ENCODE measurements around the gene NDUFC2. TPM values are rescaled to one million over a fixed set of nuclear protein-coding genes. Genes with fewer than 3 reads are reported as not detected.
"Not testable (repeated sequence)": the region's sequence is repeated elsewhere in the genome, so short reads cannot be mapped to it uniquely, and the experiment has no call there.

Gene NDUFC2
- total RNA-seq, 4 donors from 2014 or later, result 10.2 to 137 (median 66.7) TPM

GRCh38 chr11:78030429-78031325 lies 49.0 kb downstream of the NDUFC2 start:
- TF ChIP-seq CTCF (IDR thresholded peaks at IDR 0.05) (no peak), POLR2A (IDR thresholded peaks at IDR 0.05) (no peak)
- Histone ChIP-seq H3K9me3 (no peaks in the 10 kb centered on the region), H3K27ac (no peak overlapping the region), H3K4me3 (no peak overlapping the region), H3K4me1 (no peaks in the 10 kb centered on the region), H3K27me3 (no peaks in the 10 kb centered on the region), H3K36me3 (no peaks in the 10 kb centered on the region)
- DNase-seq, result no peak
- intact Hi-C loops (cut with DNase I; ENCODE audit: low total_unique reads), result no loop called here

GRCh38 chr11:78028423-78028822 lies 51.2 kb downstream of the NDUFC2 start:
- not testable (repeated sequence) for H3K27ac ChIP-seq

GRCh38 chr11:78027759-78028158 lies 51.9 kb downstream of the NDUFC2 start:
- intact Hi-C loops (cut with DNase I; ENCODE audit: low total_unique reads), result no loop called here
- no peak for TF ChIP-seq POLR2A (IDR thresholded peaks at IDR 0.05)
- no peak for TF ChIP-seq CTCF (IDR thresholded peaks at IDR 0.05)
- H3K4me3 ChIP-seq, result no peak overlapping the region

More at GRCh38 chr11:78028423-78028822, 51.2 kb downstream of the NDUFC2 start:
- DNase-seq; H3K4me3 ChIP-seq; intact Hi-C loops (cut with DNase I; ENCODE audit: low total_unique reads); H3K4me1 ChIP-seq; H3K27me3 ChIP-seq; H3K9me3 ChIP-seq; H3K36me3 ChIP-seq: not testable (repeated sequence)

GRCh38 chr11:78025378-78025777 lies 54.3 kb downstream of the NDUFC2 start:
- H3K27me3 ChIP-seq, result no peaks in the 10 kb centered on the region
- H3K4me3 ChIP-seq, result no peak overlapping the region
- H3K27ac ChIP-seq, result no peak overlapping the region
- DNase-seq, result no peak
- intact Hi-C loops (cut with DNase I; ENCODE audit: low total_unique reads), result no loop called here
- no peaks in the 10 kb centered on the region for H3K36me3 ChIP-seq
- no peaks in the 10 kb centered on the region for H3K4me1 ChIP-seq
- no peak for TF ChIP-seq POLR2A (IDR thresholded peaks at IDR 0.05)
- no peak for TF ChIP-seq CTCF (IDR thresholded peaks at IDR 0.05)
- H3K9me3 ChIP-seq, result no peaks in the 10 kb centered on the region

More at GRCh38 chr11:78027759-78028158, 51.9 kb downstream of the NDUFC2 start:
- no peaks in the 10 kb centered on the region for H3K36me3 ChIP-seq
- H3K27ac ChIP-seq, result no peak overlapping the region
- no peak for DNase-seq
- H3K27me3 ChIP-seq, result no peaks in the 10 kb centered on the region
- H3K9me3 ChIP-seq, result no peaks in the 10 kb centered on the region
- no peaks in the 10 kb centered on the region for H3K4me1 ChIP-seq

- TF ChIP-seq CTCF (IDR thresholded peaks at IDR 0.05), result no peak
- TF ChIP-seq POLR2A (IDR thresholded peaks at IDR 0.05), result no peak
- peak overlapping the region in 1 of 2 donors; percentile 68 for H3K27ac ChIP-seq
- H3K4me1 ChIP-seq, result no peaks in the 10 kb centered on the region
- no peaks in the 10 kb centered on the region for H3K27me3 ChIP-seq
- no peaks in the 10 kb centered on the region for H3K36me3 ChIP-seq
- peak overlapping the region; percentile 34 to 40 for H3K4me3 ChIP-seq
- no peak for DNase-seq
- intact Hi-C loops (cut with DNase I; ENCODE audit: low total_unique reads), result no loop called here
- H3K9me3 ChIP-seq, result no peaks in the 10 kb centered on the region
Observed at GRCh38 chr11:78023426-78023825, 56.2 kb downstream of the NDUFC2 start.
